ENCODE measurements around the gene INAFM2.

The INAFM2 gene

GRCh38 chr15:40278026-40278425 lies 45.5 kb upstream of the INAFM2 start:
- Histone ChIP-seq H3K4me2 (ENCODE audit: low read length) (peak overlapping the region; percentile 58), H3K27ac (ENCODE audit: low read depth, low read length) (no peak overlapping the region)

DNA sequence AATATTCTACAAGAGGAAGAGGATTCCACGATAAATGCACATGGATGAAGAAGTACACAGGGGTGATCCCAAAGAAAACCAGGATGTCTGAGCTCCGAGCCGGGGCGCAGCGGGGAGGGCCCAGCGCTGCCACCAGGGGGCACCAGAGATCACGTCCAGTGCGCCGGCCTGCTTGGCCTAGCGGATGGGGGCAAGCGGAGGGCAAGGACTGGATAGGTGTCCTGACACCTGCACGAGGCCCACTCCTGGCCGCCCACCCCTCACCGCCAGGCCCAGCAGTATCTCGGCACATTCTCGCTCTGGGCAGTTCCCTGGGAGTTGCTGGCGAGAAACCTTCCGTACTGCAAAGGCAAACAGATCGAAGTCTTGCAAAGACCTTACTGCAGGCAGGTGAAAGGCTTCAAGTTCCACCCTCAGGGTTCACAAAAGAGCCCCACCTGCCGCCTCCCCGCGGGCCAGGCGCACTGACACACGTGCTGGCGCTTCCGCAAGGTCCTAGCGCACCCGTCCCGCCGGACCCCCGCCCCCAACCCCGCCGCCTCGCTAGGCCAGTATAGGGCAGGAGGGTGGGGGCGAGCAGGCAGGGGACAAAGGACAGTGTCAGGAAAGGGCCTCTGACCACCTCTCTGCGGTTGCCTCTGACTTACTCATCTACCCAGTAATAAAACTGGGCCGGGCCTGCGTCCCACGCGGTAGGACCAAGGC lies 43.9 kb upstream of the INAFM2 start:
- no peak overlapping the region for H3K4me2 ChIP-seq (ENCODE audit: low read length)
- no peaks in the 10 kb centered on the region for H3K36me3 ChIP-seq (ENCODE audit: control insufficient read depth, low read length)
- H3K79me2 ChIP-seq (ENCODE audit: control insufficient read depth, low read length), result no peaks in the 10 kb centered on the region
- peaks cover 47% of the 10 kb centered on the region for H3K27me3 ChIP-seq (ENCODE audit: control insufficient read depth, low read length)
- H4K20me1 ChIP-seq (ENCODE audit: control insufficient read depth, insufficient read depth, low read depth, low read length), result no peaks in the 10 kb centered on the region
- no peaks in the 10 kb centered on the region for H3K9me3 ChIP-seq (ENCODE audit: control insufficient read depth, insufficient read depth, low read length)
- no peak overlapping the region for H3K27ac ChIP-seq (ENCODE audit: low read depth, low read length)
- peaks cover 37% of the 10 kb centered on the region for H3K4me1 ChIP-seq (ENCODE audit: control insufficient read depth, low read length)
- H3F3A ChIP-seq (ENCODE audit: control insufficient read depth, insufficient read depth), result no peaks in the 10 kb centered on the region
- TF ChIP-seq CTCF (IDR thresholded peaks at IDR 0.05; ENCODE audit: low read depth, low read length, poor library complexity, severe bottlenecking) (peak; percentile 100), EZH2phosphoT487 (IDR thresholded peaks at IDR 0.05; ENCODE audit: borderline replicate concordance, low read length) (0 out of 2 replicates have a peak, but pooled peaks have one; percentile 1)
- no peaks in the 10 kb centered on the region for H3K9me2 ChIP-seq (replicated peaks; ENCODE audit: control insufficient read depth, low read length)
- no peak overlapping the region for H3K4me3 ChIP-seq (ENCODE audit: low read length)

More at GRCh38 chr15:40278026-40278425, 45.5 kb upstream of the INAFM2 start:
- Histone ChIP-seq H3K36me3 (ENCODE audit: control insufficient read depth, low read length) (no peaks in the 10 kb centered on the region), H3K4me1 (ENCODE audit: control insufficient read depth, low read length) (peaks cover 35% of the 10 kb centered on the region), H3K27me3 (ENCODE audit: control insufficient read depth, low read length) (peaks cover 34% of the 10 kb centered on the region), H3K79me2 (ENCODE audit: control insufficient read depth, low read length) (no peaks in the 10 kb centered on the region), H4K20me1 (ENCODE audit: control insufficient read depth, insufficient read depth, low read depth, low read length) (no peaks in the 10 kb centered on the region), H3F3A (ENCODE audit: control insufficient read depth, insufficient read depth) (no peaks in the 10 kb centered on the region), H3K9me3 (ENCODE audit: control insufficient read depth, insufficient read depth, low read length) (no peaks in the 10 kb centered on the region), H3K4me3 (ENCODE audit: low read length) (no peak overlapping the region), H3K9me2 (replicated peaks; ENCODE audit: control insufficient read depth, low read length) (no peaks in the 10 kb centered on the region)
- TF ChIP-seq CTCF (IDR thresholded peaks at IDR 0.05; ENCODE audit: low read depth, low read length, poor library complexity, severe bottlenecking) (no peak), EZH2phosphoT487 (IDR thresholded peaks at IDR 0.05; ENCODE audit: borderline replicate concordance, low read length) (no peak)

DNA sequence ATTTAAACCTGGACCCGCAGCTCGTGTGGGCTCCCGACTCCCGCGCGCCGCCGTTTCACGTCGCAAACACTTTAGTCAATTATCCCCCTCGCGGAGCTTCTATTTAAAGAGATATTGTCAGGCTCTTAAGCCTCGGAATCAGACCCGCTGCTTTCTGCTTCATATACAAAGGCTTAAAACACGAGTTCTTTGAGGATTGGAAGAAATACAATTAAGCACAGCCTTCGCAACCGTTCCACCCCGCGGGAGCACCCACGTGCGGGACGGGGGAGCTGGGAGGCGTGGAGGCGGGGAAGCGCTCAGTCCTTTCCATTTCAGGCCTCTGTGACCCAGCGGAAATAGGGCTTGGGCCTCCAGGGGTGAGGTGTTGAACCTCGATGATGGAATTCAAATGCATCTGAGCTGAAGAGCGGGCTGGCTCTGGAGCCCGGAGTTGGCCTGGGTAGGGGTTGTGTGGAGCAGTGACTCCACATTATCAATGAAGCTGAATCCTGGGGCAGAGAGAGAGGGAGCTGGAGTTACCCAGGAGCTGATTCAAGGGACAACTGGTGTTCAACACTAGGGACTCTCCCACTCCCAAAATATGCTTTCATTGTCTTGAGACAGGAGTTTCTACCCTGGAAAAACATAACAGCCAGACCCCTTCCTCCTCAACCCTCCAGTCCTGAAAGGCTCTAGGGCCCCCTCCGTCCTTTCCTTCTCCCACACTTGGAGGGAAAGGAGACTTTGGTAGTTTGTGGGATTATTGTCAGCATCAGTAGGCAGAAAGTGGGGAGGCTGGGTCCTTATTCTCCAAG lies 43.0 kb upstream of the INAFM2 start:
- no peaks in the 10 kb centered on the region for H3K9me2 ChIP-seq (replicated peaks; ENCODE audit: control insufficient read depth, low read length)
- H3K9me3 ChIP-seq (ENCODE audit: control insufficient read depth, insufficient read depth, low read length), result no peaks in the 10 kb centered on the region
- no peak for TF ChIP-seq EZH2phosphoT487 (IDR thresholded peaks at IDR 0.05; ENCODE audit: borderline replicate concordance, low read length)
- TF ChIP-seq CTCF (IDR thresholded peaks at IDR 0.05; ENCODE audit: low read depth, low read length, poor library complexity, severe bottlenecking), result no peak
- peaks cover 47% of the 10 kb centered on the region for H3K27me3 ChIP-seq (ENCODE audit: control insufficient read depth, low read length)
- no peak overlapping the region for H3K4me3 ChIP-seq (ENCODE audit: low read length)
- no peak overlapping the region for H3K27ac ChIP-seq (ENCODE audit: low read depth, low read length)
- no peaks in the 10 kb centered on the region for H3K36me3 ChIP-seq (ENCODE audit: control insufficient read depth, low read length)
- no peaks in the 10 kb centered on the region for H4K20me1 ChIP-seq (ENCODE audit: control insufficient read depth, insufficient read depth, low read depth, low read length)
- peaks cover 35% of the 10 kb centered on the region for H3K4me1 ChIP-seq (ENCODE audit: control insufficient read depth, low read length)
- H3K4me2 ChIP-seq (ENCODE audit: low read length), result no peak overlapping the region
- no peaks in the 10 kb centered on the region for H3K79me2 ChIP-seq (ENCODE audit: control insufficient read depth, low read length)
- 0 out of 2 replicates have a peak, but pooled peaks cover 3% of the 10 kb centered on the region for H3F3A ChIP-seq (ENCODE audit: control insufficient read depth, insufficient read depth)
